K562 (cell line): ENCODE measurements around the gene NECAB3. TPM values are rescaled to one million over a fixed set of nuclear protein-coding genes. Genes with fewer than 3 reads are reported as not detected.
A peak's percentile ranks its signal among the peaks of the same experiment; 100 is the strongest.

ENCODE experiments used
- ATAC-seq: fragments of 200-7000 bp; cut with Tn5 transposase; 3 replicates; pipeline ENCODE4 v1.9.1; 2020; ENCODE audit warnings: moderate library complexity
- BruUV-seq: library from RNA; stranded (reverse); fragments of 400-500 nt; replicated peaks from 2 replicates; lab custom pipeline; 2021; lab: Mats Ljungman, UMichigan
- CTCF ChIA-PET: fragments of 300-600 bp; formaldehyde crosslinking; extraction: SDS; loops from one replicate; lab custom pipeline; 2021; ENCODE audit warnings: low intra/inter-chr PET ratio; lab: Yijun Ruan, JAX
- POLR2A ChIA-PET: fragments of 300-600, 350-650 bp; sonication (Branson Sonifier 250); formaldehyde crosslinking; extraction: SDS; loops from one replicate; lab custom pipeline; 2021; ENCODE audit warnings: antibody characterized with exemption, inconsistent platforms; lab: Yijun Ruan, JAX
- DNase-seq, 4 experiments: peaks; one replicate each; pipeline versions ENCODE4 v3.0.0 to v3.0.0-alpha.2; 2011 to 2018; ENCODE audit warnings: low spot score in 3 of 4, mixed read lengths in 3 of 4; ENCODE audit errors: extremely low read depth in 1 of 4
- FAIRE-seq: peaks from 2 replicates; lab custom pipeline; 2011; peaks lifted over from hg19 to GRCh38; lab: Jason Lieb, UNC
- H2AFZ ChIP-seq: 2 replicates; pipeline ENCODE4 v1.6.0; 2011; ENCODE audit warnings: low read depth, low read length, control low read depth, inconsistent platforms
- H3K27ac ChIP-seq: fragments of 200-600 bp; 3 replicates; pipeline ENCODE4 v1.8.0; 2011; ENCODE audit warnings: low read depth, mild to moderate bottlenecking, control low read depth, inconsistent platforms, low read length, moderate library complexity, mixed read lengths; ENCODE audit errors: extremely low read depth
- H3K27me3 ChIP-seq, 2 experiments: fragments of 300-600 bp in 1 of 2; 2 replicates in 1 of 2; 3 replicates in 1 of 2; pipeline versions ENCODE4 v1.6.0 to v1.8.0; 2011; ENCODE audit warnings: inconsistent platforms in 2 of 2, low read length in 2 of 2, mild to moderate bottlenecking in 1 of 2, mixed read lengths in 1 of 2, moderate library complexity in 1 of 2; ENCODE audit not compliant: control insufficient read depth in 2 of 2, insufficient read depth in 2 of 2
- H3K36me3 ChIP-seq: fragments of 300-600 bp; 3 replicates; pipeline ENCODE4 v1.8.0; 2011; ENCODE audit warnings: mild to moderate bottlenecking, low read length, inconsistent platforms; ENCODE audit not compliant: control insufficient read depth, insufficient read depth
- H3K4me1 ChIP-seq, 2 experiments: fragments of 200-600 bp in 1 of 2; replicated peaks in 1 of 2; 2 replicates in 1 of 2; 3 replicates in 1 of 2; pipeline versions ENCODE4 v1.5.1 to v1.8.0; 2011; ENCODE audit warnings: inconsistent platforms in 2 of 2, low read length in 2 of 2, mild to moderate bottlenecking in 1 of 2, mixed read lengths in 1 of 2, moderate library complexity in 1 of 2; ENCODE audit not compliant: control insufficient read depth in 2 of 2, insufficient read depth in 2 of 2
- H3K4me2 ChIP-seq: 2 replicates; pipeline ENCODE4 v1.6.1; 2011; ENCODE audit warnings: low read length, control low read depth, inconsistent platforms, mixed read lengths; ENCODE audit not compliant: insufficient read depth
- H3K4me3 ChIP-seq: fragments of 200-600 bp; sonication (generic), shearing (Covaris generic); 2 replicates; pipeline ENCODE4 v1.5.1; 2016; ENCODE audit warnings: control low read depth, inconsistent platforms
- H3K79me2 ChIP-seq: fragments of 200-600 bp; 3 replicates; pipeline ENCODE4 v1.8.0; 2011; ENCODE audit warnings: low read length, inconsistent platforms; ENCODE audit not compliant: control insufficient read depth, insufficient read depth
- H3K9ac ChIP-seq, 2 experiments: 2 replicates each; pipeline versions ENCODE4 v1.6.0 to v1.6.1; 2011; ENCODE audit warnings: low read depth in 2 of 2, low read length in 2 of 2, control low read depth in 1 of 2, inconsistent platforms in 1 of 2, mild to moderate bottlenecking in 1 of 2, mixed read lengths in 1 of 2; ENCODE audit not compliant: insufficient read depth in 1 of 2
- H3K9me1 ChIP-seq: one replicate; pipeline ENCODE4 v1.6.0; 2011; ENCODE audit warnings: inconsistent platforms, mild to moderate bottlenecking, low read length, moderate library complexity; ENCODE audit not compliant: control insufficient read depth, insufficient read depth
- H3K9me3 ChIP-seq: replicated peaks from 2 replicates; pipeline ENCODE4 v1.5.1; 2011; ENCODE audit warnings: low read depth, low read length, inconsistent platforms; ENCODE audit not compliant: control insufficient read depth, insufficient read depth
- H4K20me1 ChIP-seq: replicated peaks from 2 replicates; pipeline ENCODE4 v1.6.1; 2011; ENCODE audit warnings: low read length, inconsistent platforms, mixed read lengths; ENCODE audit not compliant: control insufficient read depth, insufficient read depth
- MAX ChIP-seq: sonication (generic); formaldehyde crosslinking; IDR thresholded peaks from 2 replicates; pipeline ENCODE4 v1.9.0; 2022; ENCODE audit warnings: mild to moderate bottlenecking, missing genetic modification reagents
- SRSF3 ChIP-seq: fragments of 200-400 bp; formaldehyde crosslinking; IDR thresholded peaks from 2 replicates; pipeline ENCODE4 v1.6.1; 2016; ENCODE audit warnings: mild to moderate bottlenecking, low read length, moderate library complexity; ENCODE audit not compliant: insufficient read depth
- ZNF655 ChIP-seq: fragments of 250-450 bp; sonication (Bioruptor Pico); IDR thresholded peaks from 2 replicates; pipeline ENCODE4 v1.5.0; 2021
- WGBS: fragments of 100-300 bp; shearing (Covaris generic); methylation state at CpG from one replicate; pipeline ENCODE4 v1.1.6; 2016; ENCODE audit warnings: low coverage, mixed read lengths; ENCODE audit not compliant: insufficient coverage; ENCODE audit errors: missing lambda C conversion rate; 5-methylcytosine and 5-hydroxymethylcytosine counted together
- in situ Hi-C: fragments of 300-500 bp; cut with MboI; formaldehyde crosslinking; loops from 4 replicates; pipeline ENCODE4 v1.15.0; 2018; ENCODE audit warnings: inconsistent platforms, mixed read lengths
- intact Hi-C: fragments of 100-400 bp; cut with micrococcal nuclease; formaldehyde crosslinking; loops from 2 replicates; pipeline ENCODE4 v1.14.2; 2022
- polyA plus RNA-seq, 8 experiments: library from polyadenylated mRNA; depleted of rRNA in 4 of 8; stranded (reverse) in 5 of 8; unstranded in 3 of 8; fragments of >200 nt; fragmentation: Nextera tagmentation in 2 of 8; fragmentation: Illumina TruSeq in 1 of 8; extraction: Ambion mirVana in 2 of 8; extraction: Trizol in 1 of 8; gene quantifications; 2 replicates each; pipeline versions ENCODE4 v1.2.1 to v1.2.3, GENCODE V29; 2011 to 2014; ENCODE audit warnings: inconsistent platforms in 1 of 8, missing spikeins in 1 of 8
- total RNA-seq, 7 experiments: library from RNA; depleted of rRNA in 6 of 7; stranded (reverse); fragments of >200 nt in 6 of 7; fragmentation: Illumina TruSeq in 2 of 7; extraction: Trizol in 2 of 7; gene quantifications; 2 replicates each; pipeline versions ENCODE4 v1.2.1 to v1.2.3, GENCODE V29; 2011 to 2021; ENCODE audit warnings: low replicate concordance in 1 of 7

NECAB3 gene
- total and polyA plus RNA-seq, 9 of the 15 experiments (the other 6 are each of a cell fraction or from before 2014, with no cell fraction given) = 0.94 to 63.3 (median 31.5) TPM

GRCh38 chr20:33648396-33649004, 25.7 kb downstream of the NECAB3 start:
- Histone ChIP-seq H3K9me3 (no peaks in the 10 kb centered on the region; the same call in 1 of the 2 replicates), H3K9me1 (peaks cover 9% of the 10 kb centered on the region), H3K27ac (no peak overlapping the region), H3K4me2 (no peak overlapping the region), H3K4me1 (peaks cover 9 to 29% of the 10 kb centered on the region in 2 experiments; a peak in 3 of 5 replicates), H3K4me3 (no peak overlapping the region), H4K20me1 (peaks cover 19% of the 10 kb centered on the region; the same call in 1 of the 2 replicates), H3K9ac (no peak overlapping the region), H3K27me3 (no peaks in the 10 kb centered on the region), H3K36me3 (peaks cover 20% of the 10 kb centered on the region; the same call in 2 of the 3 replicates), H3K79me2 (no peaks in the 10 kb centered on the region), H2AFZ (no peak overlapping the region)
- intact Hi-C loops = no loop called here
- CTCF ChIA-PET = no interaction called here
- in situ Hi-C loops = no loop called here
- WGBS = 66% methylated on average over 14 of the region's 14 CpGs
- BruUV-seq = no TSS peak
- no peak for TF ChIP-seq ZNF655
- no peak for TF ChIP-seq MAX
- no peak for TF ChIP-seq SRSF3
- ATAC-seq (no peak), FAIRE-seq (no peak), DNase-seq (peak in 1 of 4 experiments; percentile 8)
- POLR2A ChIA-PET = interaction anchor here (0.6 to 1.5 kb wide), 4 partner anchors 8 to 386 kb away, joined by 3 to 7 read pairs (median 4); no protein-coding TSS in a partner anchor
